ENCODE measurements around the gene LIMK2.
"Not testable (repeated sequence)": the region's sequence is repeated elsewhere in the genome, so short reads cannot be mapped to it uniquely, and the experiment has no call there.

The LIMK2 gene

DNA sequence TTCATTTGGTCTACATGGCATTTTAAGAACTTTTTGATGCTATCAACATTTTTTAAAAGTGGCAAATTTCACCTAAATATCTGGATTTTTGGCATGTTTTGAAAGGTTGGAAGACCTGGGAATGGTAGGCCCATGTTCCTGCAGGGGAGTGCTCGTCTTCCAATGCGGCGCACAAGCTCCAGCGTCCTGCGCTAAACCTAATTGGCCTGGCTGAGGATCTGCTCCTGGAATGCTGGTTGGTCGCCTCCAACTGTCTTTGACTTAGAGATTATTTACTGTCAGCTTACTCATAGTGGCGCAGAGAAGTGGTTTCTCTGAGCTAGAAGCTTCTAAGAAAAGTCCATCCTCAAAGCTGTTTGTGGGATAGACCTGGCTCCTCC is 626 bp upstream of the LIMK2 start:
- H3K27ac ChIP-seq (ENCODE audit: low read depth, low read length), result no peak overlapping the region
- H3K9ac ChIP-seq (ENCODE audit: low read depth, low read length), result no peak overlapping the region
- no peaks in the 10 kb centered on the region for H3K27me3 ChIP-seq (ENCODE audit: control insufficient read depth, insufficient read depth, low read length)
- no peaks in the 10 kb centered on the region for H3K9me3 ChIP-seq (ENCODE audit: control insufficient read depth, insufficient read depth, low read length)
- peaks cover 3% of the 10 kb centered on the region; the same call in 1 of the 2 replicates for H3K4me1 ChIP-seq (ENCODE audit: control insufficient read depth, insufficient read depth, low read length)
- 0 out of 2 replicates have a peak, but pooled peaks cover 3% of the 10 kb centered on the region for H3K36me3 ChIP-seq (ENCODE audit: control insufficient read depth, insufficient read depth, low read length)
- H3K4me3 ChIP-seq (ENCODE audit: low read depth, low read length), result peak overlapping the region; percentile 53

DNA sequence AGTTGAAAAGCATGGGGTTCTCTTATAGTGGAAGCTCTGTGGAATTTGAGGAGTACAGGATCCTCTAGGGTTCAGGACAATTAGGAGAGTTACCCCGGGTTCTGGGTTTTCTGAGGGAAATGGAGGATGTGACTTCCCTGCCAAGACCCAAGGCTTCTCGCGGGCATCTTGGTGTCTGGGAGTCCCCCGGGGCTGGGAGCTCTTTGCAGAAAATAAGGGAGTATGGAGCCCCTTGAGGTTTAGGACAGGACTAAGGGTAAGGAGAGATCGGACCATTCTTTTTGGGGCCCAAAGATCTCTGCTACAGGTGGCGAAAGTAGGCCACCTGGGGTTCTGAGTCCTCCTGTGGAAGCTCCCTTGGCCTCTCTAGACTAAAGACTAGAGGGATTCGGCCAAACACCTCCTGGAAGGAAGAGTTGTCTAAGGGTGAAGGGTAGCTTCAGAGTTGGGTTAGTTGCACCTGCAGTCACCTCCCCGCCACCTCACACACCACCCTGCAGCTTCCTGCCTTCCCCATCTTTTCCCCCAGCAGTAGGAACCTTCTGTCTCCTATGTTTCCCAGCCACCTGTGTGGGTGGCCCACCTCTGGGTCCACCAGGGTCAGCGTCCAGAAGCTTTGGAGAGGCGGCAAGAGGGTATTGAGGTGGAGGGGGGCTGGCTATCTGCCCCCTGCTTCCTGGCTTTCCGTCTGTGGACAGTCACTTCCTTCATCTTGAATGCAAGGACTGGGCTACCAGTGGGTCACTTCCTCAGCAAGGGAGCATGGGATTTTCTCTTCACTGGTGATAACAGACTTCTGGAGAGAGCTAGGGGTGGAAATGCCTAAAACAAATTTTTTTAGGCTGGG is 908 bp downstream of the LIMK2 start:
- H3K4me1 ChIP-seq (ENCODE audit: control insufficient read depth, insufficient read depth, low read length), result peaks cover 3% of the 10 kb centered on the region; the same call in 1 of the 2 replicates
- H3K36me3 ChIP-seq (ENCODE audit: control insufficient read depth, insufficient read depth, low read length), result 0 out of 2 replicates have a peak, but pooled peaks cover 3% of the 10 kb centered on the region
- H3K27ac ChIP-seq (ENCODE audit: low read depth, low read length), result peak overlapping the region; percentile 85
- H3K27me3 ChIP-seq (ENCODE audit: control insufficient read depth, insufficient read depth, low read length), result no peaks in the 10 kb centered on the region
- peak overlapping the region; percentile 74 for H3K9ac ChIP-seq (ENCODE audit: low read depth, low read length)
- no peaks in the 10 kb centered on the region for H3K9me3 ChIP-seq (ENCODE audit: control insufficient read depth, insufficient read depth, low read length)
- H3K4me3 ChIP-seq (ENCODE audit: low read depth, low read length), result peak overlapping the region; percentile 85

DNA sequence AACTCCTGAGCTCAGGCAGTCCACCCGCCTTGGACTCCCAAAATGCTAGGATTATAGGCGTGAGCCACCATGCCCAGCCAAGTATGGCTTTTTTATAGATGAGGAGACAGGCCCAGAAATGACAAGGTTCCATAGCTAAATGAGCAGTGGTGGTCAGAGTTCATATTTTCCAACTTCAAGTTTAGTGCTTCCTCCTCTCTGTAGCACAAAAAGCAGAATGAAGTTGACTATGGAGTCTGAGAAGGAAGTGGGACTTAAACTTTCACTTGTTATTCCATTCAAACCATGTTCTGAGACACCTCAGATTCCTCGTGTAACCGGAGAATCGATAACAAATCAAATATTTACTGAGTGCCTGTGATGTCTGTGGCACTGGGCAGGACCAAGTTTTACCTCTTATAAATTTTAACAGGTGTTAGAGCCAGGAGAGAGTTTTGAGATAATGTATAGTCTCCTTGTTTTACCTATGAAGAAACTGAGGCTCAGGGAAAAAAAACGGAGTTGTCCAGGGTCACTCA is 3.0 kb downstream of the LIMK2 start:
- H3K27me3 ChIP-seq (ENCODE audit: control insufficient read depth, insufficient read depth, low read length), result no peaks in the 10 kb centered on the region
- no peak overlapping the region for H3K4me3 ChIP-seq (ENCODE audit: low read depth, low read length)
- H3K36me3 ChIP-seq (ENCODE audit: control insufficient read depth, insufficient read depth, low read length), result peaks cover 7% of the 10 kb centered on the region; the same call in 1 of the 2 replicates
- no peak overlapping the region for H3K27ac ChIP-seq (ENCODE audit: low read depth, low read length)
- H3K4me1 ChIP-seq (ENCODE audit: control insufficient read depth, insufficient read depth, low read length), result peaks cover 3% of the 10 kb centered on the region; the same call in 1 of the 2 replicates
- no peak overlapping the region for H3K9ac ChIP-seq (ENCODE audit: low read depth, low read length)
- H3K9me3 ChIP-seq (ENCODE audit: control insufficient read depth, insufficient read depth, low read length), result no peaks in the 10 kb centered on the region

DNA sequence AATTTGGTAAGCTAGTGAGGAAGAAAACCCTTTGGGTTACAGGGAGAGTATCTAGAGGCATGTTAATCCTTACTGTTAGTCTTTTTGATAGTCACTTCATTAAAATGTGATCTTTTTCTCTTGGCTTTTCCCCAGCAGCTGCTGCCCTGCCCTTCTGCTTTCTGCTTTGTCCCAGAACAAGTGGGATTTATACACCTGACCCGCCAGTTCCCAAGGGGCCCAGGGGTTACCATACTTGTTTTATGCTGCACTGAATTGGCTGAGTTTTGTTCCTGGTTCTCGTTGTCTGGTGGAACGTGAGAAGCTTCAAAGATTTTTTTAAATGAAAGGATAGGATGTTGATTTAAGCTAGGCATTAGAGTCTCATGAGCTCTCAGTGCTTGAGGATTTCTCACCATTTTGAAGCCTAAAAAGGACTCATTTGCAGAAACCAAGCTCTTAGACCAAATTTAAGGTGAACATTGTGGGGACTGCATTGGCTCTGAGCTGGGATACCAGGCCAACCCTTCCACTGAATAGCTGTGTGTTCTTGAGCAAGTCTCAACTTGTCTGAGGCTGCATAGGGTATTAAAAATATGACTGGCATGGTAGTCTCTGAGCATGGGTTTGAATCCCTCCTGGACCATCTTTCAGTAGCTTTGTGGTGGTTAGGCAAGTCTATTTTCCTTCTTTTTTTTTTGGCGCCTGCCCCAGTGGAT is 6.6 kb downstream of the LIMK2 start:
- Histone ChIP-seq H3K9ac (ENCODE audit: low read depth, low read length) (no peak overlapping the region), H3K27ac (ENCODE audit: low read depth, low read length) (no peak overlapping the region), H3K27me3 (ENCODE audit: control insufficient read depth, insufficient read depth, low read length) (no peaks in the 10 kb centered on the region), H3K36me3 (ENCODE audit: control insufficient read depth, insufficient read depth, low read length) (peaks cover 8% of the 10 kb centered on the region; the same call in 1 of the 2 replicates), H3K9me3 (ENCODE audit: control insufficient read depth, insufficient read depth, low read length) (no peaks in the 10 kb centered on the region), H3K4me1 (ENCODE audit: control insufficient read depth, insufficient read depth, low read length) (no peaks in the 10 kb centered on the region), H3K4me3 (ENCODE audit: low read depth, low read length) (no peak overlapping the region)

DNA sequence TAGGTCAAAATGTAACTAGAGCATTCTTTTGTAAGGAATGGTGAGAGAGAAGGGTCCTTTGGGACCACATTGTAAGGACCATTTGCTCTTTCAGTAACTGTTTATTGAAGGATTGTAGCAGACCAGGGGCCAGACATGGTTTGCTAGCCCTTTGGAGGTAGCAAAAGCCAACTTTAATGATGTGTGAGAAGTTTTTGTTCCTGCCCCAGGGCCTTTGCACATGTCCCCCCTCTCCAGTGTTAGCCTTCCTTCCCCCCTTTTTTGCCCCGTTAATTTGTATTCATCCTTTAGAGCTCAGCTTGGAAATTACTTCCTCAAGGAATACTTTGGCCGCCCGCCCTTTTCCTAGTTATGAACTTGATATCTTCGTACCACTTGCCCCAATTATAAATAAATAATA is 9.0 kb downstream of the LIMK2 start:
- H3K9ac ChIP-seq (ENCODE audit: low read depth, low read length), result no peak overlapping the region
- no peaks in the 10 kb centered on the region for H3K4me1 ChIP-seq (ENCODE audit: control insufficient read depth, insufficient read depth, low read length)
- peaks cover 4% of the 10 kb centered on the region for H3K36me3 ChIP-seq (ENCODE audit: control insufficient read depth, insufficient read depth, low read length)

DNA sequence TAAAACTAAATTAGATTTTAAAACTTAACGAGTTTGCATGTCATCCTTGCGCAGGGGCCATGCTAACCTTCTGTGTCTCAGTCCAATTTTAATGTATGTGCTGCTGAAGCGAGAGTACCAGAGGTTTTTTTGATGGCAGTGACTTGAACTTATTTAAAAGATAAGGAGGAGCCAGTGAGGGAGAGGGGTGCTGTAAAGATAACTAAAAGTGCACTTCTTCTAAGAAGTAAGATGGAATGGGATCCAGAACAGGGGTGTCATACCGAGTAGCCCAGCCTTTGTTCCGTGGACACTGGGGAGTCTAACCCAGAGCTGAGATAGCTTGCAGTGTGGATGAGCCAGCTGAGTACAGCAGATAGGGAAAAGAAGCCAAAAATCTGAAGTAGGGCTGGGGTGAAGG is 10.6 kb downstream of the LIMK2 start:
- Histone ChIP-seq H3K4me3 (ENCODE audit: low read depth, low read length) (no peak overlapping the region), H3K9ac (ENCODE audit: low read depth, low read length) (no peak overlapping the region), H3K27me3 (ENCODE audit: control insufficient read depth, insufficient read depth, low read length) (no peaks in the 10 kb centered on the region), H3K4me1 (ENCODE audit: control insufficient read depth, insufficient read depth, low read length) (no peaks in the 10 kb centered on the region), H3K27ac (ENCODE audit: low read depth, low read length) (no peak overlapping the region), H3K9me3 (ENCODE audit: control insufficient read depth, insufficient read depth, low read length) (no peaks in the 10 kb centered on the region), H3K36me3 (ENCODE audit: control insufficient read depth, insufficient read depth, low read length) (peaks cover 15% of the 10 kb centered on the region)

More for the DNA sequence above, 9.0 kb downstream of the LIMK2 start:
- no peaks in the 10 kb centered on the region for H3K27me3 ChIP-seq (ENCODE audit: control insufficient read depth, insufficient read depth, low read length)
- H3K27ac ChIP-seq (ENCODE audit: low read depth, low read length), result no peak overlapping the region
- no peaks in the 10 kb centered on the region for H3K9me3 ChIP-seq (ENCODE audit: control insufficient read depth, insufficient read depth, low read length)
- no peak overlapping the region for H3K4me3 ChIP-seq (ENCODE audit: low read depth, low read length)

DNA sequence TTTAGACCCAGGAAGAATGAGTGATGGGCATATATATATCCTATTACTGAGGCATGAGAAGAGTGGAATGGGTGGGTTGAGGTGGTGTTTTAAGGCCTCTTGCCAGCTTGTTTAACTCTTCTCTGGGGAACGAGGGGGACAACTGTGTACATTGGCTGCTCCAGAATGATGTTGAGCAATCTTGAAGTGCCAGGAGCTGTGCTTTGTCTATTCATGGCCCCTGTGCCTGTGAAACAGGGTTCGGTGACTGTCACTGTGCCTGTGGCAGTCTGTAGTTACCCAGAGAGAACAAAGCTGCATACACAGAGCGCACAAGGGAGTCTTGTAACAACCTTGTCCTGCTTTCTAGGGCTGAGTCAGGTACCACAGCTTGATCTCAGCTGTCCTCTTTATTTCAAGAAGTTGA is 11.7 kb downstream of the LIMK2 start:
- Histone ChIP-seq H3K36me3 (ENCODE audit: control insufficient read depth, insufficient read depth, low read length) (peaks cover 20% of the 10 kb centered on the region), H3K9me3 (ENCODE audit: control insufficient read depth, insufficient read depth, low read length) (no peaks in the 10 kb centered on the region), H3K9ac (ENCODE audit: low read depth, low read length) (no peak overlapping the region), H3K27me3 (ENCODE audit: control insufficient read depth, insufficient read depth, low read length) (no peaks in the 10 kb centered on the region), H3K4me3 (ENCODE audit: low read depth, low read length) (no peak overlapping the region), H3K27ac (ENCODE audit: low read depth, low read length) (no peak overlapping the region), H3K4me1 (ENCODE audit: control insufficient read depth, insufficient read depth, low read length) (no peaks in the 10 kb centered on the region)

DNA sequence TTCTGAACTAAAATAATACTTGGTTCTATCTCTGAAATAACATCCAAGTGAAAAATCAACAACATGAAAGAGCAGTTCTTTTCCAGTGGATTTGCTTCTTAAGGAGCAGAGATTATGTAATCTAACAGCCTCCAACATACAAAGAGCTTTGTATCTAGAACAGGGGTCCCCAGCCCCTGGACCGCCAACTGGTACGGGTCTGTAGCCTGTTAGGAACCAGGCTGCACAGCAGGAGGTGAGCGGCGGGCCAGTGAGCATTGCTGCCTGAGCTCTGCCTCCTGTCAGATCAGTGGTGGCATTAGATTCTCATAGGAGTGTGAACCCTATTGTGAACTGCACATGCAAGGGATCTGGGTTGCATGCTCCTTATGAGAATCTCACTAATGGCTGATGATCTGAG is 12.6 kb downstream of the LIMK2 start:
- not testable (repeated sequence) for H3K4me1 ChIP-seq (ENCODE audit: control insufficient read depth, insufficient read depth, low read length); H3K4me3 ChIP-seq (ENCODE audit: low read depth, low read length)

DNA sequence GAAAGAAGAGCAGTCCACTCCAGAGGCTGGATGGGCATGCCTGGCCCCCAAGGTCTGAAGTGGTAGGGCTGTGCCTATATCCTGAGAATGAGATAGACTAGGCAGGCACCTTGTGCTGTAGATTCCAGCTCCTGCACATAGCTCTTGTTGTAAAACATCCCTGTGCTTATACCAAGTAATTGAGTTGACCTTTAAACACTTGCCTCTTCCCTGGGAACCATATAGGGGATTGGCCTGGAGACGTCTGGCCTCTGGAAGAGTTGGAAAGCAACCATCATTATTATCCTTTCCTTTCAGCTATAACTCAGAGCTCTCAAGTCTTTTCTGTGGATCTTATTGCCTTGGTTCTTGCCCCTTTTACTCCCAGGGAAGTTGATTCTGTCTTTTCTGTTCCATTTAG is 15.1 kb downstream of the LIMK2 start:
- Histone ChIP-seq H3K4me3 (ENCODE audit: low read depth, low read length) (no peak overlapping the region), H3K9ac (ENCODE audit: low read depth, low read length) (no peak overlapping the region), H3K27ac (ENCODE audit: low read depth, low read length) (no peak overlapping the region), H3K27me3 (ENCODE audit: control insufficient read depth, insufficient read depth, low read length) (no peaks in the 10 kb centered on the region), H3K4me1 (ENCODE audit: control insufficient read depth, insufficient read depth, low read length) (0 out of 2 replicates have a peak, but pooled peaks cover 5% of the 10 kb centered on the region), H3K9me3 (ENCODE audit: control insufficient read depth, insufficient read depth, low read length) (no peaks in the 10 kb centered on the region), H3K36me3 (ENCODE audit: control insufficient read depth, insufficient read depth, low read length) (peaks cover 31% of the 10 kb centered on the region)

More for the DNA sequence above, 12.6 kb downstream of the LIMK2 start:
- H3K27ac ChIP-seq (ENCODE audit: low read depth, low read length); H3K9ac ChIP-seq (ENCODE audit: low read depth, low read length); H3K27me3 ChIP-seq (ENCODE audit: control insufficient read depth, insufficient read depth, low read length); H3K9me3 ChIP-seq (ENCODE audit: control insufficient read depth, insufficient read depth, low read length): not testable (repeated sequence)
- peaks cover 25% of the 10 kb centered on the region for H3K36me3 ChIP-seq (ENCODE audit: control insufficient read depth, insufficient read depth, low read length)

DNA sequence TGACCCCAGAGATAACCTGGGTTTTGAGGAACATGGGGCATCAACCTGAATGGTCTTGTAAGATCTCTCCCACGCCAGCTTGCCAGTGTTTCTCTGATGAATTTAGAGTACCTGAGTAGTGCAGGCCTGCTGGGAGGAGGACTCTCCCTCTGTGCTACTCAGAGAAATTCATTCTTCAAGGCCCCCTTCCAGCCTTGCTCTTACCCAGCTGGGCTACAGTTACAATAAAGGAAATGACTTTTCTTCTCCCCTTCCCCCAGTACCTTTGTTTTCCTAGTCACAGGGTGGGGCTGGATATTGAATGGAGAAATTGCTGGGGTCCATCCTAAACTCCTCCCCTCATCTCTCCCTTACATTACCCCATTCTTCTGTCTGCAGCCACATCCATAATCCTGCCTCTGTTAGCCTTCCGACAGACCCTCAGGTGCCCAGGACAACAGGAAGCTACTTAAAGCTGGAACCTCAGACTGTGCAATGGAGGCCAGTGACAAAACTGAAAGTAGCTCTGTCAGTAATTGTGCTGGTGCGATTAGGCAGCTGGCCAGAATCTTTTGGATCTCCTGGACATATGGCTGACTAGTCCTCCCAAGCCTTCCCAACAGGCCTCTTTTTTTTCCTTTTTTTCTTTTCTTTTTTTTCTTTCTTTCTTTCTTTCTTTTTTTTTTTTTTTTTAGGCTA is 17.4 kb downstream of the LIMK2 start:
- no peaks in the 10 kb centered on the region for H3K9me3 ChIP-seq (ENCODE audit: control insufficient read depth, insufficient read depth, low read length)
- H3K4me1 ChIP-seq (ENCODE audit: control insufficient read depth, insufficient read depth, low read length), result 0 out of 2 replicates have a peak, but pooled peaks cover 5% of the 10 kb centered on the region
- H3K9ac ChIP-seq (ENCODE audit: low read depth, low read length), result no peak overlapping the region
- peaks cover 38% of the 10 kb centered on the region for H3K36me3 ChIP-seq (ENCODE audit: control insufficient read depth, insufficient read depth, low read length)
- no peaks in the 10 kb centered on the region for H3K27me3 ChIP-seq (ENCODE audit: control insufficient read depth, insufficient read depth, low read length)
- H3K4me3 ChIP-seq (ENCODE audit: low read depth, low read length), result no peak overlapping the region
- H3K27ac ChIP-seq (ENCODE audit: low read depth, low read length), result peak overlapping the region; percentile 38
